H1 (cell line): ENCODE data around the gene CACNG1. TPM values are rescaled to one million over a fixed set of nuclear protein-coding genes. Genes with fewer than 3 reads are reported as not detected.

Source experiments
- CBX5 ChIP-seq: fragments of 300-800, 300-1000 bp; sonication (generic); IDR thresholded peaks from 2 replicates; pipeline ENCODE4 v1.7.1; 2016; ENCODE audit warnings: antibody characterized with exemption, low read length, low read depth
- GABPA ChIP-seq: IDR thresholded peaks from 2 replicates; pipeline ENCODE4 v1.6.1; 2011; ENCODE audit warnings: mild to moderate bottlenecking, low read length, moderate library complexity, borderline replicate concordance; ENCODE audit not compliant: insufficient read depth
- JUN ChIP-seq: IDR thresholded peaks from 2 replicates; pipeline ENCODE4 v1.6.1; 2011; ENCODE audit warnings: low read depth, mild to moderate bottlenecking, improper control_type of control experiment, low read length
- KDM1A ChIP-seq: fragments of 200-600, 300-600 bp; sonication (generic); IDR thresholded peaks from 2 replicates; pipeline ENCODE4 v1.7.1; 2016; ENCODE audit warnings: mild to moderate bottlenecking, low read length, borderline replicate concordance
- polyA plus RNA-seq, 7 experiments: library from polyadenylated mRNA; depleted of rRNA in 3 of 7; stranded (reverse) in 5 of 7; unstranded in 2 of 7; fragments of >200 nt in 5 of 7; fragments of 200-250 nt in 2 of 7; gene quantifications; 1 replicate in 5 of 7; 2 replicates in 1 of 7; 4 replicates in 1 of 7; pipeline versions ENCODE4 v1.2.1 to v1.2.3, GENCODE V29; 2011 to 2013; ENCODE audit warnings: missing spikeins in 2 of 7, mixed read lengths in 2 of 7
- total RNA-seq: library from RNA; stranded (reverse); fragmentation: NEBNext Ultra II Directional; extraction: Animal tissue kit (Norgen Biotek cat#: 25700); gene quantifications from 2 replicates; pipeline ENCODE4 v1.2.1, GENCODE V29; 2021
- TF ChIP-seq, protein P1 (sequence below): IDR thresholded peaks from 2 replicates; pipeline ENCODE4 v1.6.1; 2011; ENCODE audit warnings: low read length, improper control_type of control experiment
- TF ChIP-seq, protein P2 (sequence below), 3 experiments: IDR thresholded peaks; 1 replicate in 2 of 3; 2 replicates in 1 of 3; pipeline versions ENCODE4 v1.5.1 to v1.6.1; 2011; ENCODE audit warnings: low read length in 3 of 3, mild to moderate bottlenecking in 3 of 3, inconsistent platforms in 2 of 3, low read depth in 1 of 3, moderate library complexity in 1 of 3; ENCODE audit not compliant: insufficient read depth in 1 of 3; ENCODE audit errors: control extremely low read depth in 1 of 3

The CACNG1 gene
- total and polyA plus RNA-seq, 2 of the 8 experiments (the other 6 are each of a cell fraction or from before 2014, with no cell fraction given): not detected

DNA sequence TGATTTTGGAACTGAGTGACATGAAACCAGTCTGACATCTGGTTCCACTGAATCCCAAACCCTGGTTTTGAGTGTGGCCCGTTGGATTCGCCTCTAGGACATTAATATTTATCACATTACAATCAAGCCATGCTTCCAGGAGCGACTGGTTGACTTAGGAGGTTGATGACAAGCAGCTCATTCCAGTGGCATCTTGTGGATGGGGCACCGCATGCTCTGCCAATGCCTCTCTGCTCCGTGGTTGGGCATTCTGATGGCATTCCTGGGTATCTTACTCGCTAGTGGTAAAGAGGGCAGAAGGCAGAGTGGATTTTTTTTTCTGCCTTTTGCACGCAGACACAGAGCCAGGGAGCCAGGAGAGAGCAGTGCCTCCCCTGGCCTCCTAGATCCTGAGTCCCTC is 48.4 kb upstream of the CACNG1 start (continued):
- TF ChIP-seq, protein P1, sequence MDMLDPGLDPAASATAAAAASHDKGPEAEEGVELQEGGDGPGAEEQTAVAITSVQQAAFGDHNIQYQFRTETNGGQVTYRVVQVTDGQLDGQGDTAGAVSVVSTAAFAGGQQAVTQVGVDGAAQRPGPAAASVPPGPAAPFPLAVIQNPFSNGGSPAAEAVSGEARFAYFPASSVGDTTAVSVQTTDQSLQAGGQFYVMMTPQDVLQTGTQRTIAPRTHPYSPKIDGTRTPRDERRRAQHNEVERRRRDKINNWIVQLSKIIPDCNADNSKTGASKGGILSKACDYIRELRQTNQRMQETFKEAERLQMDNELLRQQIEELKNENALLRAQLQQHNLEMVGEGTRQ: no peak
- no peak for TF ChIP-seq CBX5
- no peak for TF ChIP-seq JUN
- TF ChIP-seq, protein P2, sequence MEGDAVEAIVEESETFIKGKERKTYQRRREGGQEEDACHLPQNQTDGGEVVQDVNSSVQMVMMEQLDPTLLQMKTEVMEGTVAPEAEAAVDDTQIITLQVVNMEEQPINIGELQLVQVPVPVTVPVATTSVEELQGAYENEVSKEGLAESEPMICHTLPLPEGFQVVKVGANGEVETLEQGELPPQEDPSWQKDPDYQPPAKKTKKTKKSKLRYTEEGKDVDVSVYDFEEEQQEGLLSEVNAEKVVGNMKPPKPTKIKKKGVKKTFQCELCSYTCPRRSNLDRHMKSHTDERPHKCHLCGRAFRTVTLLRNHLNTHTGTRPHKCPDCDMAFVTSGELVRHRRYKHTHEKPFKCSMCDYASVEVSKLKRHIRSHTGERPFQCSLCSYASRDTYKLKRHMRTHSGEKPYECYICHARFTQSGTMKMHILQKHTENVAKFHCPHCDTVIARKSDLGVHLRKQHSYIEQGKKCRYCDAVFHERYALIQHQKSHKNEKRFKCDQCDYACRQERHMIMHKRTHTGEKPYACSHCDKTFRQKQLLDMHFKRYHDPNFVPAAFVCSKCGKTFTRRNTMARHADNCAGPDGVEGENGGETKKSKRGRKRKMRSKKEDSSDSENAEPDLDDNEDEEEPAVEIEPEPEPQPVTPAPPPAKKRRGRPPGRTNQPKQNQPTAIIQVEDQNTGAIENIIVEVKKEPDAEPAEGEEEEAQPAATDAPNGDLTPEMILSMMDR (IDR thresholded peaks at IDR 0.05; ENCODE audit: control extremely low read depth in 1 of 3, insufficient read depth in 1 of 3, low read depth in 1 of 3, low read length in 3 of 3): no peak
- TF ChIP-seq KDM1A: no peak
- no peak for TF ChIP-seq GABPA
